ENCODE measurements around the gene TPRN. TPM values are rescaled to one million over a fixed set of nuclear protein-coding genes. Genes with fewer than 3 reads are reported as not detected.

The TPRN gene
- total RNA-seq, 1 experiment from 2014 or later = 24.9 TPM

DNA sequence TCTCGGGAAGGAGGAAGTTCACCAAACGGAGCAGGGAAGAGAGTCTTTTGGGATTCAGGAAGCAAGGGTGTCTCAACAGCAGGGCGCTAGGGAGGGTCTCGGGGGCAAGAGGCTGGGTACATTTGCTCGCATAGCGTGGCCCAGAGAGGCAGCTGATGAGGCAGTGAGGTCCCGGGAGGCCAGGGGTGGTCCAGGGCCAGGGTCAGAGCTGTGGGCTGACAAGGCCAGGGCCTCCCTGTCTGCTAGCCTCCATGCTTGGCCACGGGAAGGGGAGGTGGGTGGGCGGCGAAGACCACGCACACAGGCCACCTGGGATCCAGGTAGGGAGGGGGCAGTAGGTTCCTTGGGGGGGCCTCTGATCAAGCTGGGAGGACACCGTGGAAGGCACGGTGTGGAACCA, 11.0 kb upstream of the TPRN start:
- Histone ChIP-seq H3K4me3 (replicated peaks in 1 of 2; ENCODE audit: low read depth in 1 of 2, low read length in 2 of 2) (no peak overlapping the region), H2AFZ (ENCODE audit: low read depth, low read length, poor library complexity, severe bottlenecking) (no peak overlapping the region), H3K4me1 (ENCODE audit: control insufficient read depth in 1 of 2, insufficient read depth in 2 of 2, low read length in 2 of 2) (peaks cover 4 to 20% of the 10 kb centered on the region in 2 experiments), H3K9me3 (ENCODE audit: control insufficient read depth in 1 of 2, insufficient read depth in 1 of 2, low read depth in 1 of 2, low read length in 2 of 2) (no peaks in the 10 kb centered on the region), H3K27ac (ENCODE audit: low read depth, low read length) (no peak overlapping the region), H3K9ac (ENCODE audit: low read length) (no peak overlapping the region), H3K27me3 (ENCODE audit: insufficient read depth, low read length) (no peaks in the 10 kb centered on the region), H4K20me1 (ENCODE audit: insufficient read depth) (no peaks in the 10 kb centered on the region), H3K4me2 (ENCODE audit: low read length) (no peak overlapping the region), H3K79me2 (ENCODE audit: insufficient read depth, low read length) (peaks cover 11% of the 10 kb centered on the region), H3K9me2 (ENCODE audit: insufficient read depth) (no peaks in the 10 kb centered on the region), H3K36me3 (ENCODE audit: control insufficient read depth in 1 of 2, insufficient read depth in 2 of 2, low read length in 2 of 2) (peaks cover 0 to 10% of the 10 kb centered on the region in 2 experiments; a peak in 1 of 4 replicates)
- POLR2A ChIA-PET = no interaction called here
- CTCF ChIA-PET = no interaction called here
- BruUV-seq (replicated peaks) = no TSS peak
- RAD21 ChIA-PET (ENCODE audit: low non-redundant PET in 1 of 2, low total read pairs in 2 of 2, uncharacterized antibody in 2 of 2, unreplicated experiment in 2 of 2) = no interaction called here
- no peak for TF ChIP-seq ZNF274 (IDR thresholded peaks at IDR 0.05; ENCODE audit: low read depth, low read length)
- no peak for TF ChIP-seq ZFX (IDR thresholded peaks at IDR 0.05)
- TF ChIP-seq EGR1 (IDR thresholded peaks at IDR 0.05; ENCODE audit: low read depth) = no peak
- no peak for TF ChIP-seq CBX3 (IDR thresholded peaks at IDR 0.05; ENCODE audit: low read depth)
- TF ChIP-seq RAD21 (IDR thresholded peaks at IDR 0.05; ENCODE audit: low read depth) = no peak
- TF ChIP-seq SRF (IDR thresholded peaks at IDR 0.05; ENCODE audit: low read depth) = no peak
- no peak for TF ChIP-seq FOSL1 (IDR thresholded peaks at IDR 0.05; ENCODE audit: low read depth)
- no peak for TF ChIP-seq POLR2AphosphoS5 (IDR thresholded peaks at IDR 0.05; ENCODE audit: low read depth, low read length)
- no peak for TF ChIP-seq EZH2phosphoT487 (IDR thresholded peaks at IDR 0.05; ENCODE audit: borderline replicate concordance)
- TF ChIP-seq, protein P1, sequence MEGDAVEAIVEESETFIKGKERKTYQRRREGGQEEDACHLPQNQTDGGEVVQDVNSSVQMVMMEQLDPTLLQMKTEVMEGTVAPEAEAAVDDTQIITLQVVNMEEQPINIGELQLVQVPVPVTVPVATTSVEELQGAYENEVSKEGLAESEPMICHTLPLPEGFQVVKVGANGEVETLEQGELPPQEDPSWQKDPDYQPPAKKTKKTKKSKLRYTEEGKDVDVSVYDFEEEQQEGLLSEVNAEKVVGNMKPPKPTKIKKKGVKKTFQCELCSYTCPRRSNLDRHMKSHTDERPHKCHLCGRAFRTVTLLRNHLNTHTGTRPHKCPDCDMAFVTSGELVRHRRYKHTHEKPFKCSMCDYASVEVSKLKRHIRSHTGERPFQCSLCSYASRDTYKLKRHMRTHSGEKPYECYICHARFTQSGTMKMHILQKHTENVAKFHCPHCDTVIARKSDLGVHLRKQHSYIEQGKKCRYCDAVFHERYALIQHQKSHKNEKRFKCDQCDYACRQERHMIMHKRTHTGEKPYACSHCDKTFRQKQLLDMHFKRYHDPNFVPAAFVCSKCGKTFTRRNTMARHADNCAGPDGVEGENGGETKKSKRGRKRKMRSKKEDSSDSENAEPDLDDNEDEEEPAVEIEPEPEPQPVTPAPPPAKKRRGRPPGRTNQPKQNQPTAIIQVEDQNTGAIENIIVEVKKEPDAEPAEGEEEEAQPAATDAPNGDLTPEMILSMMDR (IDR thresholded peaks at IDR 0.05 in 2 of 3, conservative IDR thresholded peaks at IDR 0.05 in 1 of 3; ENCODE audit: borderline replicate concordance in 1 of 3, insufficient read depth in 1 of 3, low read depth in 2 of 3, low read length in 2 of 3) = no peak
- TF ChIP-seq, protein P2, sequence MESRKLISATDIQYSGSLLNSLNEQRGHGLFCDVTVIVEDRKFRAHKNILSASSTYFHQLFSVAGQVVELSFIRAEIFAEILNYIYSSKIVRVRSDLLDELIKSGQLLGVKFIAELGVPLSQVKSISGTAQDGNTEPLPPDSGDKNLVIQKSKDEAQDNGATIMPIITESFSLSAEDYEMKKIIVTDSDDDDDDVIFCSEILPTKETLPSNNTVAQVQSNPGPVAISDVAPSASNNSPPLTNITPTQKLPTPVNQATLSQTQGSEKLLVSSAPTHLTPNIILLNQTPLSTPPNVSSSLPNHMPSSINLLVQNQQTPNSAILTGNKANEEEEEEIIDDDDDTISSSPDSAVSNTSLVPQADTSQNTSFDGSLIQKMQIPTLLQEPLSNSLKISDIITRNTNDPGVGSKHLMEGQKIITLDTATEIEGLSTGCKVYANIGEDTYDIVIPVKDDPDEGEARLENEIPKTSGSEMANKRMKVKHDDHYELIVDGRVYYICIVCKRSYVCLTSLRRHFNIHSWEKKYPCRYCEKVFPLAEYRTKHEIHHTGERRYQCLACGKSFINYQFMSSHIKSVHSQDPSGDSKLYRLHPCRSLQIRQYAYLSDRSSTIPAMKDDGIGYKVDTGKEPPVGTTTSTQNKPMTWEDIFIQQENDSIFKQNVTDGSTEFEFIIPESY (IDR thresholded peaks at IDR 0.05; ENCODE audit: extremely low read depth, insufficient replicate concordance, low read length) = no peak
- TF ChIP-seq, protein P3, sequence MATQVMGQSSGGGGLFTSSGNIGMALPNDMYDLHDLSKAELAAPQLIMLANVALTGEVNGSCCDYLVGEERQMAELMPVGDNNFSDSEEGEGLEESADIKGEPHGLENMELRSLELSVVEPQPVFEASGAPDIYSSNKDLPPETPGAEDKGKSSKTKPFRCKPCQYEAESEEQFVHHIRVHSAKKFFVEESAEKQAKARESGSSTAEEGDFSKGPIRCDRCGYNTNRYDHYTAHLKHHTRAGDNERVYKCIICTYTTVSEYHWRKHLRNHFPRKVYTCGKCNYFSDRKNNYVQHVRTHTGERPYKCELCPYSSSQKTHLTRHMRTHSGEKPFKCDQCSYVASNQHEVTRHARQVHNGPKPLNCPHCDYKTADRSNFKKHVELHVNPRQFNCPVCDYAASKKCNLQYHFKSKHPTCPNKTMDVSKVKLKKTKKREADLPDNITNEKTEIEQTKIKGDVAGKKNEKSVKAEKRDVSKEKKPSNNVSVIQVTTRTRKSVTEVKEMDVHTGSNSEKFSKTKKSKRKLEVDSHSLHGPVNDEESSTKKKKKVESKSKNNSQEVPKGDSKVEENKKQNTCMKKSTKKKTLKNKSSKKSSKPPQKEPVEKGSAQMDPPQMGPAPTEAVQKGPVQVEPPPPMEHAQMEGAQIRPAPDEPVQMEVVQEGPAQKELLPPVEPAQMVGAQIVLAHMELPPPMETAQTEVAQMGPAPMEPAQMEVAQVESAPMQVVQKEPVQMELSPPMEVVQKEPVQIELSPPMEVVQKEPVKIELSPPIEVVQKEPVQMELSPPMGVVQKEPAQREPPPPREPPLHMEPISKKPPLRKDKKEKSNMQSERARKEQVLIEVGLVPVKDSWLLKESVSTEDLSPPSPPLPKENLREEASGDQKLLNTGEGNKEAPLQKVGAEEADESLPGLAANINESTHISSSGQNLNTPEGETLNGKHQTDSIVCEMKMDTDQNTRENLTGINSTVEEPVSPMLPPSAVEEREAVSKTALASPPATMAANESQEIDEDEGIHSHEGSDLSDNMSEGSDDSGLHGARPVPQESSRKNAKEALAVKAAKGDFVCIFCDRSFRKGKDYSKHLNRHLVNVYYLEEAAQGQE (IDR thresholded peaks at IDR 0.05; ENCODE audit: low read depth) = no peak
- TF ChIP-seq, protein P4, sequence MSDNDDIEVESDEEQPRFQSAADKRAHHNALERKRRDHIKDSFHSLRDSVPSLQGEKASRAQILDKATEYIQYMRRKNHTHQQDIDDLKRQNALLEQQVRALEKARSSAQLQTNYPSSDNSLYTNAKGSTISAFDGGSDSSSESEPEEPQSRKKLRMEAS (IDR thresholded peaks at IDR 0.05) = no peak
- TF ChIP-seq, protein P5, sequence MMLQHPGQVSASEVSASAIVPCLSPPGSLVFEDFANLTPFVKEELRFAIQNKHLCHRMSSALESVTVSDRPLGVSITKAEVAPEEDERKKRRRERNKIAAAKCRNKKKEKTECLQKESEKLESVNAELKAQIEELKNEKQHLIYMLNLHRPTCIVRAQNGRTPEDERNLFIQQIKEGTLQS (IDR thresholded peaks at IDR 0.05) = no peak
- TF ChIP-seq POLR2A (IDR thresholded peaks at IDR 0.05; ENCODE audit: borderline replicate concordance, extremely low read depth, insufficient read depth, insufficient read length) = no peak
- intact Hi-C loops (cut with micrococcal nuclease) = no loop called here
- no peak for ATAC-seq
- no peak for DNase-seq (ENCODE audit: low read depth, low spot score)
